GM19328 (cell line): ENCODE results near the gene NVL.

ENCODE experiments used
- ATAC-seq: cut with Tn5 transposase; IDR thresholded peaks from one replicate; pipeline ENCODE4 v1.9.1; 2021; ENCODE audit warnings: mild to moderate bottlenecking, moderate library complexity; ENCODE audit not compliant: unreplicated experiment

Gene NVL

DNA sequence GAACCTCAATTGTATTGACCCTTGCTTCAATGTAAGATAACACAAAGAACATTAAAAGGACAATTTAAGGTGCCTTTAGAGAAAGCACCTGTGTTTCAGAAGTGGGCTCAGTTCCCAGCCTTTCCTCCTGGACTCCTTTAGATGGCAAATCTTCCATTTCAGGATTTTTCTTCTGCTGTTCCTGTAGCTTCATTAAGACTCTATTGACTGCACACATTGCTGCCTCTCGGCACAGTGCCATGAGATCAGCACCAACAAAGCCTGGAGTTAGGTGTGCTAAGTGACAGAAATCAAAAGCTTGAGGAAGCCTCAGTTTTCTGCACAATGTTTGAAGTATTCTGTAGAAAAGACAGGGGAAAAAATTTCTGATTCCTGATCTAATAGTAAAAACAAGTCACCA is 40.6 kb downstream of the NVL start:
- ATAC-seq = no peak

DNA sequence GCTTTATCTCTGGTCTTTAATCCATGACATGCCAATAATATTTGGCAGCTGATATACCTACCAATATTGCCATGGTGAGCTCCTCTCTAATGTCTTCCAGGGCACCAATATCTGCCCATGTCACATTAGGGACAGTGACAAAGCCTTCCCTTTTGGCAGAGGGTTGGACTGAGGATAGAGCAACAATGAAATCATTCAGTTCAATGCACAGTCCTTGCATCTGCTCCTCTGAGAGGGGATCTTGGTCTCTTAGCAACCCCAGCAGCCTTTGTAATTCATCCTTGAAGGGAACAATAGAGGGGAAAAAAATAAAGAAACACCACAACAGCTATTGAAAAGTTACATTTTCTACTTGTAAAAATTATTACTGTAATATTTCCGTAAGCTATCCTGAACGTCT is 42.3 kb downstream of the NVL start:
- ATAC-seq = no peak

DNA sequence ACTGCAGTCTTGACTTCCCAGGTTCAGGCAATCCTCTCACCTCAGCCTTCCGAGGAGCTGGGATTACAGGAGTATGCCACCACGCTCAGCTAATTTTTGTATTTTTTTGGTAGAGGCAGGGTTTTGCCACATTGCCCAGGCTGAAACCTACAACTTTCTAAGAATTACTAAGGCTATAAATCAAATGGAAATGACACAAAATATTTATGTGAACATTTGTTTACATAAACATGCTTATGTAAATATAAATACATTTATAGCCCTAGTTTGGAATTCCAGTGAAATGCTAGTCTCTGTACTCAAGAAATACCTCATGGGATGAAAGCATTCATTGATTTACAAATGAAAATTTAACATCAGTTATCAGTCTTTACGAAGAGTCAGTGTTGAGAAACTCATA is 47.8 kb downstream of the NVL start:
- ATAC-seq = no peak

DNA sequence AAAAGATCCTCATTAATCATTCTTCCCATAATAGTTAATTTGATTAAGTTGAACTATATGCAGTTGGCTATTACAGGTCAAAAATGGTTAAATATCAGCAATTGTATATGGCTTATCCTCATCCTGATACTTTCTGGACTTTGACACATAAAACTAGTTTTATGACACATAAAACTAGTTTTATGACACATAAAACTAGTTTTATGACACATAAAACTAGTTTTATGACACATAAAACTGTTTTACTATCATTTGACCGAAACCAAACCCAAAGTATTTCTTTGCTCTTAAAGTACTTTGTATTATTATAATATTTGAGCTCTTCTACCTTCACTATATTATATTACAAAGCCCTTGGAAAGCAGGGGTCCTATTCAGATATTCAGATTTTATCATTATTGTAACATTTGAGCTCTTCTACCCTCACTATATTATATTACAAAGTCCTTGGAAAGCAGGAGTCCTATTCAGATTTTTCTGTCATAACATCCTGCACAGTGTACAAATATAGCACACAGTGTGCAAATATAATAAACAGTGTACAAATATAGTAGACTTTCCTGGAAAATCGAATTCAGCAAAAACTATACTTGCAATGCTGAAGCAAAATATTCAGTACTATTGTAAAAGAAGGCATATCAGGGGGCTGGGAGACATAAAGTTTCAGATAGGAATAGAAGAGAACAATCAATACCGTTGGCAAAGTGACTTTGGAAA is 53.0 kb downstream of the NVL start:
- no peak for ATAC-seq

DNA sequence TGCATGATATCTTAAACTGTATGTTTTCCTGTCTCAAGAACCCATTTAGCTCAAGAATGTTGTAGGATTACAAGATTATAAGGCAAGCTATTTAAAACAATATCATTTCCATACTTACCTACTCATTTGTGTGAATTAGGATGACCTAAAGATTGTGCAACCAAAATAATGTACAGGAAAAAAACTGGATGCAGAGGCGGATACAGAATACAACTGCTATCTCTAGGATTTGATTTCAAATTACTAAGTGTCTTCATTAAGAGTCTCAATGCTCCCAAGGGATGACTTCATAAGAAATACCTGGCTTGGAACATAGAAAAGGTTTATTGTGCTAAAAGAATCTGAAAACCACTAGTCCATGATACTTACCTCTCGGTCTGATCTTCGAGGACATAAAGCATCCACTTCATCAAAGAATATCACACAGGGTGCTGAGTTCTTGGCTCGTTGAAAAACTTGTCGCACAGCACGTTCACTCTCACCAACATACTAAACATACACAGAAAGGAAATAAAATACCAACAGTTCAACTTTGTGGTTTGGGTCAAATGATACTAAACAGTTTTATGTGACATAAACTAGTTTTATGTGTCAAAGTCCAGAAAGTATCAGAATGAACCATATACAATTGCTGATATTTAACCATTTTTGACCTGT is 54.9 kb downstream of the NVL start:
- ATAC-seq = no peak

DNA sequence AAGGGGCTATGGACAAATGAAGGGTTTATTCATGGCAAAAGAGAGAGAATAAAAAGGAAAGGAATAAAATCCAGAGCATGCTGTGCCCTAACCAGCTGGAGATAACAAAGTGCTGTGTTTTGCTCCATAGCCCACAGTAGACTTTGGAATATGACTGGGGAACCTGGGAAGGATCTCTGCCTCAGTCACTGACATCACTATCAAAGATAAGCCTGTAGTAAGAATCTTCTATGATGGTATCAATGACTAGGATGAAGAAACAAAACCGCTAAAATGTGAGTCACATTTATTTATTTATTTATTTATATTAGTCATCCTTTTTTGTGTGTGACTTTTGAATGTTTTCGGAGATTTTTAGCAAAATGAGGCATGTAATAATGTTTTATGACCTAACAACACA is 56.3 kb downstream of the NVL start:
- ATAC-seq = no peak

DNA sequence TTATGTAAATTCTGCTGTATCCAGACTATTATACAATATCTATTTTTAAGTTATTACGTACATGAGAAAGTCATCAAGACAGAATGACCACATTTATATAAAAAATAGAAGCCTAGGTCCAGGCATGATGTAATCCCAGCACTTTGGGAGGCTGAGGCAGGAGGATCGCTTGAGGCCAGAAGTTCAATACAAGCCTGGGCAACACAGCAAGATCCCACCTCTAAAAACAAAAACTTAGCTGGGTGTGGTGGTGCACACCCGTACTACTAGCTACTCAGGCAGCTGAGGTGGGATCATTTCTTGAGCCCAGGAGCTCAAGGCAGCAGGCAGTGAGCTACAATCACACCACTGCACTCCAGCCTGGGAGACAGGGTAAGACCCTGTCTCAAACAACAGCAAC is 58.9 kb downstream of the NVL start:
- ATAC-seq = no peak

DNA sequence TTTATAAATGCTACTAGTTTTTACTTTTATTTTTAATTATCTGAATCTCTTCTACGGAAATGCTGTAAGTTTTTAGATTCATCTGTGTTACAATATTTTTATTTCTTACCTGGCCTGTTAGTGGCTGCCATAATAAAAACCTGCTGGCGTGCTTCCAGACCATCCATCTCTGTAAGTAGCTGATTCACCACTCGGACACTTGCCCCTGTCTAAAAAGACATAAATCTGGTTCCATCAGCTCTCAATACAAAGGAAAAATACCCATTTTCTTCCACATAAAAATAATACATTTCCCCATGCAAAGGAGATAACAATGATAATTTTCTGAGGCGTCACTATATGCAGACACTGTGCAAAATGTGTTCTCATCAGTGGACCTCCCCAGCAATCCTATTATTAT is 62.0 kb downstream of the NVL start:
- ATAC-seq = no peak

DNA sequence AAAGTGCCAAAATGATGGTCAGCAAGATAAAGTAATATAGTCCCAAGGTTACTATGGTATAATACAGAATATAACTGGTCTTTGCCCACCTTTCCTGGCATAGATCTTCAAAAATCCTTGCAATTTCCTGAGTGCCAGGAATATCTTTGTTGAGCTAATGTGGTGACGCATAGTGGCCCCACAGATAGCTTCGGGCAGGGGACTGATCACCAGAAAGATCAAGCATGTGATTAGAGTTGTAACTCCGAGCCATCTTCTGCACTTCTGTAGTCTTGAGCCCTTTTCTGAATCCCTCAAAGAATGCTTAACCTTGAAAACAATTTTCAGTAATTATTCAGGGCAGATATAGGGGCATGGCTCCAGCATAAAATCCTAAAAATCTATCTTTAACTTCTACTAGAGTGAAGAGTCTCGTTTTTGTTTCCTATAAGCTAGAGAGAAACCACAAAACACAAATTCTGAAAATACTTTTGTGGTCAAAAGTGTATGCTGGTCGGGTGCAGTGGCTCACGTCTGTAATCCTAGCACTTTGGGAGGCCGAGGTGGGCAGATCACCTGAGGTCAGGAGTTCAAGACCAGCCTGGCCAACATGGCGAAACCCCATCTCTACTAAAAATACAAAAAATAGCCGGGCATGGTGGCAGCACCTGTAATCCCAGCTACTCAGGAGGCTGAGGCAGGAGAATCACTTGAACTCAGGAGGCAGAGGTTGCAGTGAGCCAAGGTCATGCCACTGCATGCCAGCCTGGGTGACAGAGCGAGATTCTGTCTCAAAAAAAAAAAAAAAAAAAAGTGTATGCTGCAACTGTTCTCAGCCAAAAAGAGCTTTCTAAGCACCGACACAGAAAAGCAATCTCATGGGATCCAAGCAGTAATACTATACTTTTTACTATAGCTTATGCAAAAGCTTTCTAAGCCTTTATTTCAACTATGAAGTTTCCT is 62.8 kb downstream of the NVL start:
- ATAC-seq = no peak

DNA sequence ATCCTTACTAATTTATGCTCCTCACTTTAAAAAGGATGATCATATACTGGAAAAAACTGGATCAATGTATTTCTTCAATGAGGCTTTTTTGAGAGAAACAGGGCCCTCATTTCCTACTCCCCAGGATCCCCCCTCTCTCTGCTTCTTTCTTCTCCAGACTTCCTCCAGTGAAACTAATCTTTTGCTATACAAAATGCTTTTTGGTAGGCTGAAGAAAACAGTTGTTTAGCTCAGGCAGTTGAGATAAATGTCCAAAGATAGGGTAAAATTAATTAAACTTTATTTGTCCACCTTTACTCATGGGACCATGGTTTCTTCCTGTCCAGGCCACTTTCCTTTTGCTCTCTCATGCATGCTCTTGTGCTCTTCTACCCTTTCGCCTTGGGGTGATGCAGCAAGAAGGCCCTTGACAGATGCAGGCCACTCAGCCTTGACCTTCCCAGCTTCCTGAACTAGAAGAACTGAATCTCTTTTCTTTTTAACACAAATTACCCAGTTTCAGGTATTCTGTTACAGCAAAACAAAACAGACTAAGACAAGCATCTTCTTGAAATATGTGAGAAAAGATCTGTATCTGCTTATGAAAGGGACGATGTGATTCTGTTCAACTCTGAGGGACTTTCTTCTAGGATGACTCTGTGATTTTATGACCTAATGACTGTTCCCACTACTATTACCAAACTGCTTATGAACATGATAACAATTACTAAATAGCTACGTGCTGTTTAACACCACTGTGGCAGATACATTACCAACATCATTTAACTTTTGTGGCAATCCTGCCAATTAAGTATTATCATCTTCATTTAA is 63.7 kb downstream of the NVL start:
- ATAC-seq = no peak

DNA sequence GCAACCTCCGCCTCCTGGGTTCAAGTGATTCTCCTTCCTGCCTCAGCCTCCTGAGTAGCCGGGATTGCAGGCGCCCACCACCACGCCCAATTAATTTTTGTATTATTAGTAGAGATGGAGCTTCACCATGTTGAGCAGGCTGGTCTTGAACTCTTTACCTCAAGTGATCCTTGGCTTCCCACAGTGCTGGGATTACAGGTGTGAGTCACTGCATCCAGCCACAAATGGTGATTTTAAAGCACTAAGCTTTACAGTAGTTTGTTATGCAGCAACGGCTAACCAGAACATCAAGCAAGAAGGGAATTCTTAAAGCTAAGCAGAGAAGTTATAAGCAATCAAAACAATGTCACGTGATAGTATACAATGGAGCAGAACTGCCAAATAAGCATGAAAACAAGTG is 65.7 kb downstream of the NVL start:
- no peak for ATAC-seq

DNA sequence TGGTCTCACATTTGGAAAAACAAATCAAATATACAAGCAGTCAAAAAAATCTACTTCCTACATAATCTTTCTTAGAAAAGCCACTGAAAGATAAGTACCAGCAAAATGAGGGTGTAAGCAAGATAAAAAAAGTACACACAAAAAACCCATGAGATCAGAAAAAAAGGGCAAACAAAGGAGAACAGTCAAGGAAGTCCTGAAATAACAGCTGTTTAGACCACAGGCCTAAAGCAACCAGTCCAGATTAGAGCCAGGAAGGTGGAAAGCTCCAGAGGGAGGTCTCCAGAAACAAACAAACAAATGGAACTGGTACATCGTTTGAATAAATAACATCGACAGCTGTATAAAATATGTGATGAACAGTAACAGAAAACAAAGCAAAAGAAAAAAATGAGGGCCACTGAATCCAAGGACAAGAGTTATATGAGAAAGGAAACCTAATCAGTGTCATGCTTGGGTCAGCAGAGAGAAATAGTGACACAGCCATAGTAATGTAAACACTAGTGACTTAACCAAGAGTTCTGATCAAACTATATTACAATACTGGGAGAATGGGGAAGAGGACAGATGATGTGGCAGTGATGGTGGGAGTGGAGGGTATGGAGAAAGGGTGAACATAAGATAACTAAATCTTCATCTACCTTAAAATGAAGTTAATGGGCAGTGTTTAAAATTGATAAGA is 67.5 kb downstream of the NVL start:
- no peak for ATAC-seq

DNA sequence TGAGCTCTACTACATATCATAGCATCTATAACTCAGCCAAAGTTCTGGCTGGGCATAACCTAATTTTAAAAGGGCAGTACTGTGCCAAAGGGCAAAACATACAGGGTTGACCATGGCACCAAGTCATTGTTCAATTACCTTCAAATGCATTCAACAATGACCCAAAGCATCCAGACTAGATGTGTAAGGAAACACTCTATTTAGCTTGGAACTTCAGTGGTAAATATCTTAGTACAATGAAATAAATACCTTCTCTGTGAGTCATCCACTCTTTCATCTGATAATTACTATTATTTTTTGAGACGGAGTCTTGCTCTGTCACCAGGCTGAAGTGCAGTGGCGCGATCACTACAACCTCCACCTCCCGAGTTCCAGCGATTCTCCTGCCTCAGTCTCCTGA is 70.0 kb downstream of the NVL start:
- no peak for ATAC-seq

DNA sequence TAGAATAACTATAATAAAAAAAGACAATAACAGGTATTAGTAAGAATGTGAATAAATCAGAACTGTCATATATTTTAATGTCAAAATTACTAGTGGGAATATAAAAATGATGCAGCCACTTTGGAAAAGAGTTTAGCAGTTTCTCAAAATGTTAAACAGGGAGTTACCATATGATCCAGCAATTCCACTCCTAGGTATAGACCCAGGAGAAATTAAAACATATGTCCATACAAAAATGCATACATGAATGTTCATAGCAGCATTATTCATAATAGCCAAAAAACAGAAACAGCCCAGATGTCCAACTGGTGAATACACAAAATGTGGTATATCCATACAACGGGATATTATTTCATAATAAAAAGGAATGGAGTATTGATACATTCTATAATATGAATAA is 71.6 kb downstream of the NVL start:
- ATAC-seq = no peak

DNA sequence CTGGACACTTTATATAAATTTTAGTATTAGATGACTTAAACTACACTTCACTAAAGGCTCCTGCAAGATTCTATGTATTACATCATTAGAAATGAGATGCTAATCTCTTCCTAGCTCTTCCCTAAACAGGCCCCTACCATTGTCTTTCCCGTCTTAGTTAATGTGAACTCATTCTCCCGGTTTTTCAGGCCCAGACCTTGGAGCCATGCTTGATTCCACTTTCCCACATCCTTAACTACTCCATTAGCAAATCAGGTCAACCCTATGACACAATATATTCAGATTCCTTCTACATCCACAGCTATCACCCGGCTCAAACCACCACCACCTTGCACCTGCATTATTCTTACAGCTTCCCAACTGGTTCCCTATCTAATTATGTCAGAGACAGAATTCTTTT is 73.3 kb downstream of the NVL start:
- no peak for ATAC-seq

DNA sequence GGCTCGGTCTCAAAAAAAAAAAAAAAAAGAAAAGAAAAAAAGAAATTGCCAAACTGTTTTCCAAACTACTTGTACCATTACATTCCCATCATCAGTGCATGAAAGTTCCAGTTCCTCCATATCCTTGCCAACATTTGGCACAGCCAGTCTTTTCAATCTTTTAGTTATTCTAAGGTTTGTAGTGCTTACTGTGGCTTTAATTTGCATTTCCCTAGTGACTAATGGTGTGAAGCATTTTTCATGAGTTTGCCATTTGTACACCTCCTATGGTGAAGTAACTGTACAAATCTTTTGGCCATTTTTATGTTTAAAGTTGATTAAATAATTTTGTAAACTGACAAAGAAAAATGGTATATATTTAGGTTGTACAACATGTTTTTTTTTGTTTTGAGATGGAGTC is 76.3 kb downstream of the NVL start:
- no peak for ATAC-seq

DNA sequence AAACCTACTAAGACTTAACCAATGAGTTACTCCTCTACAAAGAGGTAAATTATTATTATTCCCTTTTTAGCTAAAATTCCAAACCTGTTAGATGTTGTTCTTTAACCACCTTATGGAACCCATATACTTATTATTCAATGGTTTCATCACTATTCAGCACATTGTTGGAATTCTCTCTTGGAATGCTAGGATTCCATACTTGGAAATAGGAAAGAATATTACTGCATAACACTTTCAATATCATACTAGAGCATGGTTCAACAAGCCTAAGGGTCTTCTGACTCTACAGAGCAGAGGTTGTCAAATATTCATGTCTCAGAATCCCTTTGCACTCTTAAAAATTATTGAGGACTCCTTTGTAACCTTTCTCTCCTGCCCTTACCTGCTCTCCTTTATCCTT is 77.5 kb downstream of the NVL start:
- ATAC-seq = no peak

DNA sequence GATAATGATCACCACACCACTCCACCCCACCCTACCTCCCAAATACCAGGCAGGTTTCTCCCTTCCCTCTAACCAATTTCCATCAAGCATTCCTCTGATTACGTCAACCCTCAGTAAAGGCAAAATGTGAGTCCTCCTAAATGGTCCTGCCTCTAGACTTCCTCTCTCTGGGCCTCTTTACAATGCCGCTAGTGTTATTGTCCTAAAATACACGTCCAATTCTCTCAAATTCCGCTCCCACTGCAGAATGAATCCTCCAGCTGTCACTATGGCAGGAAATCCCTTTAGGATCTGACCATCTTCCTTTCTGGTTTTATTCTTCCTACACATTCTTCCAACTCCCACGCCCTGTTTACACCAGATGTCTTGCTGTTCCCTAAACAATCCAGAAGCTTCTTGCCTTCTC is 78.2 kb downstream of the NVL start:
- ATAC-seq = no peak

DNA sequence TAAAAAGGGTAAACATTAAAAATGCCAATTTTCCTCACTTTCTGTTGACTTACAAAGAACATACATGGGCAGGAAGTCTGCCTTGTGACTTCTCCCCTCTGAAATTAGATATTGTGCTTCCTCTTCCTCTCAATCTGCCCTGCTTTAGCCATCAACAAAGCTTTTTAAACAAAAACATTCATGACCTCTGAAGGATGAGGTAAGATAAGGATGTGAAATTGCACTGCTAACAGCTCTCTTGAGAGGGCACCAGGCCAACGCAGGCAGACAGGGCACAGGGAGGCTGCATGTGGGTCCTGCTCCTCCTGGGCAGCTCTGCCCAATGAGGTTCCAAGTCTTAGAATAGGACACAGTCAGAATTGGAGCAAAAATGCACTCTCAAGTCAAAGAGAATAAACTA is 84.8 kb downstream of the NVL start:
- ATAC-seq = no peak

DNA sequence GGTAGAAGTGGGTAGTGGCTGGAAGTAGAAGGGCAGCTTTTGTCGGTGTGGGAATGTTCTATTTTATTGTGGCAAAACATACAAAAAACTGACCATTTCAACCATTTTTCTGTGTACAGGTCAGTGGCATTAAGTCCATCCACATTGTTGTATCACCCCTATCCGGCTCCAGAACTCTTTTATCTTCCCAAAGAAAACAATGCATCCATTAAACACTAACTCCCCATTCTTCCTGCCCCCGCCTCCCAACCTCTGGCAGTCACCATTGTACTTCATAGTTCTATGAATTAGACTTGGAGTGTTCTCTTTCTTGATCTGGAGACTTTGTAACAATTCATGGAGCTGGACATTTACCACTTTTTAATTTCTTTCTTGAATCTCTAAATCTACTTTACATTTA is 91.2 kb downstream of the NVL start:
- no peak for ATAC-seq
